ENCODE results near the gene TNKS2. TPM values are rescaled to one million over a fixed set of nuclear protein-coding genes. Genes with fewer than 3 reads are reported as not detected.

Gene TNKS2
- total RNA-seq, 4 donors from 2014 or later: 27.8 to 47.0 (median 31.3) TPM

DNA sequence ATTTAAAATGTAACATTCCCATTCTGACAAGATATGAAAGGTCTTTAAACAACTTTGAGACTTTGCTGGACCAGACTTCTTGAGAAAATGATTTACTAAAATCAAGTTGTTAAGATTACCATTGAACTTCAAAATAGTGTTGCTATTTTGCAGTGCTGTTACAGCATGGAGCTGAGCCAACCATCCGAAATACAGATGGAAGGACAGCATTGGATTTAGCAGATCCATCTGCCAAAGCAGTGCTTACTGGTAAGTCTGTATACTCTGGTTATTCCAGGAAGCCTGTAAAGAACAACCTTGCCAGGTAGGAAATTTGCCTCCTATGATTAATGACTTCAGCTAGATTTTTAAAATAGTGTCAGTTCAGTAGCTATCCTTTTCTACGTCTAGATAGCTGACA lies 18.8 kb downstream of the TNKS2 start:
- Histone ChIP-seq H3K27ac (no peak overlapping the region), H3K27me3 (no peaks in the 10 kb centered on the region), H3K9me3 (no peaks in the 10 kb centered on the region), H3K4me3 (no peak overlapping the region), H3K4me1 (no peaks in the 10 kb centered on the region), H3K36me3 (peaks cover 0 to 76% (median 0%) of the 10 kb centered on the region in 3 donors)
- TF ChIP-seq, protein P1, sequence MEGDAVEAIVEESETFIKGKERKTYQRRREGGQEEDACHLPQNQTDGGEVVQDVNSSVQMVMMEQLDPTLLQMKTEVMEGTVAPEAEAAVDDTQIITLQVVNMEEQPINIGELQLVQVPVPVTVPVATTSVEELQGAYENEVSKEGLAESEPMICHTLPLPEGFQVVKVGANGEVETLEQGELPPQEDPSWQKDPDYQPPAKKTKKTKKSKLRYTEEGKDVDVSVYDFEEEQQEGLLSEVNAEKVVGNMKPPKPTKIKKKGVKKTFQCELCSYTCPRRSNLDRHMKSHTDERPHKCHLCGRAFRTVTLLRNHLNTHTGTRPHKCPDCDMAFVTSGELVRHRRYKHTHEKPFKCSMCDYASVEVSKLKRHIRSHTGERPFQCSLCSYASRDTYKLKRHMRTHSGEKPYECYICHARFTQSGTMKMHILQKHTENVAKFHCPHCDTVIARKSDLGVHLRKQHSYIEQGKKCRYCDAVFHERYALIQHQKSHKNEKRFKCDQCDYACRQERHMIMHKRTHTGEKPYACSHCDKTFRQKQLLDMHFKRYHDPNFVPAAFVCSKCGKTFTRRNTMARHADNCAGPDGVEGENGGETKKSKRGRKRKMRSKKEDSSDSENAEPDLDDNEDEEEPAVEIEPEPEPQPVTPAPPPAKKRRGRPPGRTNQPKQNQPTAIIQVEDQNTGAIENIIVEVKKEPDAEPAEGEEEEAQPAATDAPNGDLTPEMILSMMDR (IDR thresholded peaks at IDR 0.05): no peak
- TF ChIP-seq POLR2A (IDR thresholded peaks at IDR 0.05): no peak
- no peak for DNase-seq

DNA sequence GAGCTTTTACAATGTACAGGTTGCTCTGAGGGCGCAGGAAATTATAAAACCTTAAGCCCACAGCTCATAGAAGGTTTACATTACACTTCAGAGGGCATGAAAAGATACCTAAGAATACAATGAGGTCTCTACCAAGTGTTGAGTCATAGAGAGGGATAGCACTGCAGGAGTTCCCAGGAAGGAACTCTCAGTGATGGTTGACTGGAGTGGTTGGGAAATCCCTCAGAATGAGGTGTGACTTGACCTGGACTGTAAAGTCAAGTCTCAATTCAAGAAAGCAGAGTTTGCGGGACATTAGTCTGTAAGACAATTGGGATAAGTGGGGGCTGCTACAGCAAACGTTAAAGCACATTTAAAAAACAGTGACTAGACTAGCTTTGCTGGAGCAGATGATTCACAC lies 21.9 kb downstream of the TNKS2 start:
- Histone ChIP-seq H3K4me1 (no peaks in the 10 kb centered on the region), H3K36me3 (peaks cover 0 to 81% (median 0%) of the 10 kb centered on the region in 3 donors), H3K27ac (no peak overlapping the region), H3K27me3 (no peaks in the 10 kb centered on the region), H3K9me3 (no peaks in the 10 kb centered on the region), H3K4me3 (no peak overlapping the region)
- no peak for TF ChIP-seq POLR2A (IDR thresholded peaks at IDR 0.05)
- no peak for DNase-seq

DNA sequence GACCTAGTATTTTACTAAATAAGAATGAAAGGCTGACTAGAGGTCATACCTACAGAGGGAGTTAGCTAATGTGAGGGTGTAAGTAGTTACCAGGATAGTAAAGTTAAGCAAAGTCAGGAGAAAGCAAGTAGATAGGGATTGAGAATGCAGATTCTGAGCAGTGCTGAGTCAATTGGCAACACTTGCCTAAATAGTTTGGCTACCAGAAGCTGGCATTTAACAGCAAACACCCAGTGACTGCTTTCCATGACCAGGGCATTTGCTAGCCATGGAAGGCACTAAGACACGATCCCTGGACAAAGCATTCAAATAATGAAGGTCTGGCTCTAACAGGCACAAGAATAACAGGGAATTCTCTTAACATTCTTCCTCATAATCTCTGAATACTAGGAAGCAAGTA lies 25.9 kb downstream of the TNKS2 start:
- no peak overlapping the region for H3K27ac ChIP-seq
- H3K4me1 ChIP-seq: no peaks in the 10 kb centered on the region
- no peaks in the 10 kb centered on the region for H3K27me3 ChIP-seq
- H3K36me3 ChIP-seq: peaks cover 0 to 93% (median 0%) of the 10 kb centered on the region in 3 donors
- H3K4me3 ChIP-seq: no peak overlapping the region
- TF ChIP-seq, protein P1 (IDR thresholded peaks at IDR 0.05): no peak
- TF ChIP-seq POLR2A (IDR thresholded peaks at IDR 0.05): no peak
- no peak for DNase-seq
- H3K9me3 ChIP-seq: no peaks in the 10 kb centered on the region

DNA sequence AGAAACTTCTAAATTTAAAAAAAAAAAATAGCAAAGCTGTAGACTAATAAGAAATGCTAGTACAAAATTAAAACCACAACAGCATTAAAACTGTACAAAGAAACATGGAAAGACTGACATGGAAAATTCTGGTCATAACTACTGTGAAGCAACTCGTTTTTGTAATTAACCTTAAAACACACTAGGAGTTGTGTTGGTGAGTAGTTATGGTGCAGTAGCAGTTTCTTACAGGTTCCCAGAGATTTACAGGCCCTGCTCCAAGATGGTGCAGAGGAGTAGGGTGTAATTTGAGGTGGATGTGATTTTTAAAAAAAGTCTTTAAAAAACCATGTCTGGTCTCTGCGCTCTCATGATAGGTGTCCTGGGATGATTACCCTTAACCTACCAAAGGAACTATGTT lies 31.0 kb downstream of the TNKS2 start:
- Histone ChIP-seq H3K36me3 (peaks cover 0 to 95% (median 0%) of the 10 kb centered on the region in 3 donors), H3K9me3 (no peaks in the 10 kb centered on the region), H3K27me3 (no peaks in the 10 kb centered on the region), H3K27ac (no peak overlapping the region), H3K4me3 (no peak overlapping the region), H3K4me1 (no peaks in the 10 kb centered on the region)
- no peak for DNase-seq
- TF ChIP-seq POLR2A (IDR thresholded peaks at IDR 0.05): no peak
- TF ChIP-seq, protein P1 (IDR thresholded peaks at IDR 0.05): no peak

DNA sequence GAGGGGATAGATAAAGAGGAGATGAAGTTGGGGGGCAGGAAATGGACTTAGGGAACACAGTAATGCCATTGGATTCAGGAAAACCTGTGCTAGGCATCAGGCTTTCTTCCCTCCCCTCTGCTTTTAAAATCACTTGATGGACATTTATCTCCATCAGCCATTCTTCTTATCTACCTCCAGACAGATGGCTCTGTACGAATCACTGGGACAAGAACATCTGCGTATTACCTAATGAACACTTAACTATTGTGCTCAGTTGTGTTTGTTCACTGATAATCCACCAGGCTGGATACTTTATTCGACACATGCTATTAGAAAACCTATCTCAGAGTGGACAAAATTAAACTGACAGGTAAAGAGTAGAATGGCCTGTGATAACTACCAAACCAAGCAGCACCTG lies 40.0 kb downstream of the TNKS2 start:
- Histone ChIP-seq H3K27ac (no peak overlapping the region), H3K9me3 (no peaks in the 10 kb centered on the region), H3K36me3 (peaks cover 0 to 94% (median 0%) of the 10 kb centered on the region in 3 donors), H3K4me1 (no peaks in the 10 kb centered on the region), H3K27me3 (no peaks in the 10 kb centered on the region), H3K4me3 (no peak overlapping the region)
- no peak for DNase-seq
- TF ChIP-seq, protein P1 (IDR thresholded peaks at IDR 0.05): no peak

DNA sequence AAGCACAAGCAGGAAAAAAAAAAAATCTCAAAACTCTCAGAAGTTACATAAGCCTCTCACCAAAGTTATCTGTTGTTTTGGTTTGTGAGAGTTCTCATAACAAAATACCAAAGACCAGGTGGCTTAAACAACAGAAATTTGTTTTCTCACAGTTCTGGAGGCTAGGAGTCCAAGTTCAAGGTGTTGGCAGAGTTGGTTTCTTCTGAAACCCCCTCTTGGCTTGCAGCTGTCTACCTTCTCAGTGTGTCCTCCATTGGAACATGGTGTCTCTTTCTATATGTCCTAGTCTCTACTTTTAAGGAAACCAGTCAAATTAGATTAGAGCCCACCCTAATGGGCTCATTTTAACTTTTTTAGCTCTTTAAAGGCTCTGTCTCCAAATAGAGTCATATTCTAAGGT lies 44.9 kb downstream of the TNKS2 start:
- H3K36me3 ChIP-seq: peaks cover 0 to 94% (median 0%) of the 10 kb centered on the region in 3 donors
- H3K27ac ChIP-seq: no peak overlapping the region
- no peaks in the 10 kb centered on the region for H3K9me3 ChIP-seq
- DNase-seq: no peak
- H3K4me3 ChIP-seq: no peak overlapping the region
- no peak for TF ChIP-seq POLR2A (IDR thresholded peaks at IDR 0.05)
- TF ChIP-seq, protein P1 (IDR thresholded peaks at IDR 0.05): no peak
- H3K4me1 ChIP-seq: no peaks in the 10 kb centered on the region
- H3K27me3 ChIP-seq: no peaks in the 10 kb centered on the region

Measured in Peyer's patch (tissue), 4 donors.